Colonic mucosa (tissue), 4 donors: ENCODE results near the gene TTC22. TPM values are rescaled to one million over a fixed set of nuclear protein-coding genes. Genes with fewer than 3 reads are reported as not detected.
A peak's percentile ranks its signal among the peaks of the same experiment; 100 is the strongest.
"Not testable (repeated sequence)": the region's sequence is repeated elsewhere in the genome, so short reads cannot be mapped to it uniquely, and the experiment has no call there.

Source experiments
- DNase-seq: peaks from one replicate; pipeline ENCODE4 v3.0.0-alpha.2; 2020
- H3K27ac ChIP-seq: fragments of 200-600 bp; one replicate; pipeline ENCODE4 v1.8.0; 2021
- H3K27me3 ChIP-seq: fragments of 200-600 bp; one replicate; pipeline ENCODE4 v1.8.0; 2021
- H3K36me3 ChIP-seq: fragments of 200-600 bp; one replicate; pipeline ENCODE4 v1.8.0; 2021
- H3K4me1 ChIP-seq: fragments of 200-600 bp; one replicate; pipeline ENCODE4 v1.8.0; 2021; ENCODE audit warnings: mild to moderate bottlenecking
- H3K4me3 ChIP-seq: fragments of 200-600 bp; one replicate; pipeline ENCODE4 v1.8.0; 2021
- H3K9ac ChIP-seq, 2 donors: one replicate each; pipeline ENCODE4 v1.7.0; 2013; ENCODE audit warnings: control low read depth in 2 of 2, low read depth in 2 of 2, low read length in 2 of 2
- H3K9me3 ChIP-seq: fragments of 200-600 bp; one replicate; pipeline ENCODE4 v1.8.0; 2021
- CTCF ChIP-seq: fragments of 200-600 bp; IDR thresholded peaks from one replicate; pipeline ENCODE4 v1.8.0; 2022; ENCODE audit warnings: antibody characterized with exemption, mild to moderate bottlenecking
- intact Hi-C: fragments of 100-400 bp; cut with DNase I; formaldehyde crosslinking; loops from one replicate; pipeline ENCODE4 v1.14.1; 2022
- total RNA-seq, 2 donors: library from RNA; stranded (reverse); fragmentation: NEBNext Ultra II Directional in 1 of 2; extraction: Animal tissue kit (Norgen Biotek cat#: 25700) in 1 of 2; gene quantifications; one replicate each; pipeline ENCODE4 v1.2.1, GENCODE V29; 2021
- donor health status: healthy.
- donor health status: DM: no; HTN: no; CAD: no.
- donor health status: DM: no; HTN: no; CAD: no.

Gene TTC22
- total RNA-seq, 2 donors from 2014 or later = 52.4 to 80.6 TPM

DNA sequence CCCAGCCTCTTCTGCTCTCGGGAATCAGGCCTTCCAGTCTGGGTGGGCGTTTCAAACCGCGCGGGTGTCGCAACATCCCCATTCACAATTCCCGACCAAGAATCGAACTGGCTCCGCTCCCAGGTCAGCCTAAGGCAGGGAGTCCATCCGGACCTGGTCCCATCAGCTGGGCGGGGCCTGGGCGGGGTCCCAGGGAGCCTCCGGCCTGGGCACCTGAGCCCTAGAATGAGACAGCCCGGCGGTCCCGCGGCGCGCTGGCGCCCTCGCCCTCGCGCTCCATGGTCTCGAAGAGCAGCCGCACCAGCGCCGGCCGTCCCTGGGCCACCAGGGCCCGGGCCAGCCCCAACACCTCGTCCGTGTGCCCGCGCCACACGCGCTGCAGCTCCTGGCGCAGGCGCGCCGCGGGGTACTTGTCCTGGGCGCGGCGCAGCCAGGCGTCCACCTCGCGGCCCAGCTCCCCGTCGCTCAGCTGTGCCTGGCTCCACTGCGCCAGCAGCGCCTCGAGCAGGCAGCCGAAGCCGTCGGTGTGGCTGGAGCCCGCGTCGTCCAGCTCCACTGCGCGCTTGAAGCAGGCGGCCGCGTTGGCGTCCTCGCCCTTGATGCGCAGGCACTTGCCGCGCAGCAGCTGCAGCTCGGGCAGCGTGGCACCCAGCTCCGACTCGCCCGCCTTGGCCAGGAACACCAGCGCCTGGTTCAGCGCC is 19.9 kb downstream of the TTC22 start:
- Histone ChIP-seq H3K27ac (no peak overlapping the region), H3K4me3 (no peak overlapping the region), H3K27me3 (no peaks in the 10 kb centered on the region), H3K36me3 (no peaks in the 10 kb centered on the region), H3K9ac (no peak overlapping the region), H3K9me3 (no peaks in the 10 kb centered on the region), H3K4me1 (peaks cover 6% of the 10 kb centered on the region)
- intact Hi-C loops = no loop called here
- no peak for DNase-seq
- TF ChIP-seq CTCF = no peak

GRCh38 chr1:54777431-54777830 is 23.7 kb downstream of the TTC22 start:
- no peak for DNase-seq
- no peaks in the 10 kb centered on the region for H3K9me3 ChIP-seq
- H3K36me3 ChIP-seq = no peaks in the 10 kb centered on the region
- intact Hi-C loops = no loop called here
- H3K9ac ChIP-seq = no peak overlapping the region
- no peak for TF ChIP-seq CTCF
- H3K27ac ChIP-seq = peak overlapping the region; percentile 57
- H3K4me3 ChIP-seq = no peak overlapping the region
- H3K27me3 ChIP-seq = no peaks in the 10 kb centered on the region
- H3K4me1 ChIP-seq = peaks cover 6% of the 10 kb centered on the region

DNA sequence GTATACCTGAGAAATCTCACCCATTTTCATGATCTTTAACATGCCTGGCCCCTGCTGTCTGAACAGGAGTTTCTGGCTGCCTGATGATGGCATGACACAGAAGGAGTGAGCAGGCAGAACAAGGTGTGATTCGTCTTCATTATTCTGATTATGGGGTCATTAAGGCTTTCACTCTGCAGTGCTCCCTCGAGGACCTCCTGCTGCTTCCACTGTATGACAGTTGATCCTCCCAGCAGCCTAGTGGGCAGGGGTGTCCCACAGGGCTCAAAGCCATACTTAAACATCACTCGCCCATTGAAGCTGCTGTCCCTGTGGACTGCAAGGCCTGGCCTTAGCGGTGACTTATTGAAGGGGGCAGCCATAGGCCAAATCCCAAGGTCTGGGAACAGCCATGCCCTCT is 24.1 kb downstream of the TTC22 start:
- intact Hi-C loops = no loop called here
- Histone ChIP-seq H3K27me3 (no peaks in the 10 kb centered on the region), H3K27ac (peak overlapping the region; percentile 57), H3K36me3 (no peaks in the 10 kb centered on the region), H3K9ac (no peak overlapping the region), H3K9me3 (no peaks in the 10 kb centered on the region), H3K4me3 (no peak overlapping the region), H3K4me1 (peaks cover 6% of the 10 kb centered on the region)
- no peak for DNase-seq
- no peak for TF ChIP-seq CTCF

- H3K9ac ChIP-seq = peak overlapping the region in 1 of 2 donors; percentile 12
- H3K36me3 ChIP-seq, H3K27me3 ChIP-seq, H3K4me1 ChIP-seq, H3K4me3 ChIP-seq, H3K9me3 ChIP-seq, intact Hi-C loops: not testable (repeated sequence)
- DNase-seq = peak; percentile 82
- H3K27ac ChIP-seq = peak overlapping the region; percentile 57
Observed at GRCh38 chr1:54775828-54776721, 25.0 kb downstream of the TTC22 start.

GRCh38 chr1:54774820-54775498 is 26.2 kb downstream of the TTC22 start:
- Histone ChIP-seq H3K27ac (no peak overlapping the region), H3K4me3 (no peak overlapping the region), H3K27me3 (no peaks in the 10 kb centered on the region), H3K4me1 (peaks cover 6% of the 10 kb centered on the region), H3K36me3 (no peaks in the 10 kb centered on the region), H3K9ac (no peak overlapping the region), H3K9me3 (no peaks in the 10 kb centered on the region)
- DNase-seq = no peak
- TF ChIP-seq CTCF = no peak
- intact Hi-C loops = no loop called here
